ENCODE results near the gene ADD2.

DNA sequence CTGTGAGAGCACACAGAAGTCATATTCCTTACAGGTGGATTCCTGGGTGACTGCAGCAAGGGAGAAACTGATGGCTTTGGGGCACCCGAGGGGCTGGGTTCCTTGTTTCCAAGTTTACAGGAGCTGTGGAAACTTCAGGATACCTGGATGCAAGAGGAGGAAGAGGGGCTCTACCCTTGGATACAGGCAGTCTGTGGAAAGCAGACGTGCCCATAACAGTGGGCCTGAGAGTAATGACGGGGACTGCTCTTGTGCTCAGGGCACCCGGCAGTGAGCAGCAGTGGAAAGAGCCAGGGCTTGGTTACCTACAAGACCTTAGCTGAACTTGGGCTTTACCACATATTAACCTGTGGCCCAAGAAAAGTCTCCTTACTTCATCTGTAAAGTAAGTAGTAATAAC, 112.2 kb downstream of the ADD2 start:
- TF ChIP-seq, protein P1, sequence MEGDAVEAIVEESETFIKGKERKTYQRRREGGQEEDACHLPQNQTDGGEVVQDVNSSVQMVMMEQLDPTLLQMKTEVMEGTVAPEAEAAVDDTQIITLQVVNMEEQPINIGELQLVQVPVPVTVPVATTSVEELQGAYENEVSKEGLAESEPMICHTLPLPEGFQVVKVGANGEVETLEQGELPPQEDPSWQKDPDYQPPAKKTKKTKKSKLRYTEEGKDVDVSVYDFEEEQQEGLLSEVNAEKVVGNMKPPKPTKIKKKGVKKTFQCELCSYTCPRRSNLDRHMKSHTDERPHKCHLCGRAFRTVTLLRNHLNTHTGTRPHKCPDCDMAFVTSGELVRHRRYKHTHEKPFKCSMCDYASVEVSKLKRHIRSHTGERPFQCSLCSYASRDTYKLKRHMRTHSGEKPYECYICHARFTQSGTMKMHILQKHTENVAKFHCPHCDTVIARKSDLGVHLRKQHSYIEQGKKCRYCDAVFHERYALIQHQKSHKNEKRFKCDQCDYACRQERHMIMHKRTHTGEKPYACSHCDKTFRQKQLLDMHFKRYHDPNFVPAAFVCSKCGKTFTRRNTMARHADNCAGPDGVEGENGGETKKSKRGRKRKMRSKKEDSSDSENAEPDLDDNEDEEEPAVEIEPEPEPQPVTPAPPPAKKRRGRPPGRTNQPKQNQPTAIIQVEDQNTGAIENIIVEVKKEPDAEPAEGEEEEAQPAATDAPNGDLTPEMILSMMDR (IDR thresholded peaks at IDR 0.05): no peak
- TF ChIP-seq EZH2 (IDR thresholded peaks at IDR 0.05; ENCODE audit: borderline replicate concordance, insufficient read depth, low read depth, low read length, poor library complexity, severe bottlenecking): no peak

All from B cell (primary cell).